GM18505 (cell line): ENCODE data around the gene ARPC3.
"Not testable (repeated sequence)": the region's sequence is repeated elsewhere in the genome, so short reads cannot be mapped to it uniquely, and the experiment has no call there.

Experiments used
- ATAC-seq: cut with Tn5 transposase; IDR thresholded peaks from one replicate; pipeline ENCODE4 v1.9.1; 2021; ENCODE audit not compliant: unreplicated experiment
- POLR2A ChIP-seq: IDR thresholded peaks from 4 replicates; pipeline ENCODE4 v1.6.1; 2011; ENCODE audit warnings: borderline replicate concordance; ENCODE audit not compliant: insufficient read depth, insufficient read length; ENCODE audit errors: extremely low read depth

Gene ARPC3

GRCh38 chr12:110436231-110436630, 13.9 kb downstream of the ARPC3 start:
- no peak for ATAC-seq
- no peak for TF ChIP-seq POLR2A

GRCh38 chr12:110431957-110432587, 18.1 kb downstream of the ARPC3 start:
- ATAC-seq: no peak

GRCh38 chr12:110429676-110430075, 20.5 kb downstream of the ARPC3 start:
- ATAC-seq: not testable (repeated sequence)

More at GRCh38 chr12:110431957-110432587, 18.1 kb downstream of the ARPC3 start:
- no peak for TF ChIP-seq POLR2A

GRCh38 chr12:110426406-110426805, 23.7 kb downstream of the ARPC3 start:
- no peak for TF ChIP-seq POLR2A
- no peak for ATAC-seq

GRCh38 chr12:110424237-110424636, 25.9 kb downstream of the ARPC3 start:
- no peak for TF ChIP-seq POLR2A
- ATAC-seq: no peak

- no peak for TF ChIP-seq POLR2A
- ATAC-seq: no peak
Observed at GRCh38 chr12:110421701-110422100, 28.4 kb downstream of the ARPC3 start.

- no peak for ATAC-seq
- no peak for TF ChIP-seq POLR2A
Observed at GRCh38 chr12:110421159-110421661, 28.9 kb downstream of the ARPC3 start.

- not testable (repeated sequence) for ATAC-seq
Observed at GRCh38 chr12:110420644-110421043, 29.5 kb downstream of the ARPC3 start.

GRCh38 chr12:110417113-110417512, 33.0 kb downstream of the ARPC3 start:
- ATAC-seq: not testable (repeated sequence)

GRCh38 chr12:110410086-110410485, 40.1 kb downstream of the ARPC3 start:
- ATAC-seq: not testable (repeated sequence)

GRCh38 chr12:110405126-110405662, 44.9 kb downstream of the ARPC3 start:
- not testable (repeated sequence) for ATAC-seq

- peak; percentile 52 for TF ChIP-seq POLR2A
- ATAC-seq: peak; percentile 46
Observed at GRCh38 chr12:110403976-110404682, 46.0 kb downstream of the ARPC3 start.

- peak; percentile 67 for ATAC-seq
- TF ChIP-seq POLR2A: peak; percentile 73
Observed at GRCh38 chr12:110403146-110403975, 46.8 kb downstream of the ARPC3 start, which contains the start of gene ANAPC7. Gene ANAPC7, minus strand, starts transcription at chr12:110403708. Its CDS starts 81 bp downstream, at chr12:110403627.
